Renal cortex interstitium (tissue), 15 donors: ENCODE results near the gene MROH7. TPM values are rescaled to one million over a fixed set of nuclear protein-coding genes. Genes with fewer than 3 reads are reported as not detected.

ENCODE experiments used
- DNase-seq, 11 donors: peaks; one replicate each; pipeline ENCODE4 v3.0.0-alpha.2; 2013; ENCODE audit warnings: low read depth in 9 of 11, low spot score in 4 of 11; ENCODE audit errors: extremely low read depth in 1 of 11
- long read RNA-seq, 16 experiments: transcript quantifications; one replicate each; lab custom pipeline, GENCODE V29; 2026
- polyA plus RNA-seq, 3 donors: library from polyadenylated mRNA; unstranded; fragments of 120-200 nt; gene quantifications; one replicate each; pipeline ENCODE4 v1.2.1, GENCODE V29; 2013; ENCODE audit not compliant: insufficient read length in 3 of 3

The MROH7 gene
- 10 to 100 TPM in 1 of 3 donors, 1 to 10 TPM in 2; 2.4 to 15.3 (median 7.5) TPM for polyA plus RNA-seq
- long read RNA-seq, donor 1: 0 reads
- long read RNA-seq, donor 2: 0 reads
- long read RNA-seq, donor 3: 0 reads
- long read RNA-seq, donor 4, partial matches to known transcripts: 0 of 1 reads
- long read RNA-seq, donor 4, other reads (novel, unspliced or antisense): 0 of 1 reads
- long read RNA-seq, donor 5: 0 reads
- long read RNA-seq, donor 6: 0 reads
- long read RNA-seq, donor 7: 0 reads
- long read RNA-seq, donor 8: 0 reads
- long read RNA-seq, donor 9: 0 reads
- long read RNA-seq, donor 10: 0 reads
- long read RNA-seq, donor 11: 0 reads
- long read RNA-seq, donor 12: 0 reads
- long read RNA-seq, donor 13: 0 reads
- long read RNA-seq, donor 14: 0 reads
- long read RNA-seq, donor 15: 0 reads
- long read RNA-seq, donor 16: 0 reads

DNA sequence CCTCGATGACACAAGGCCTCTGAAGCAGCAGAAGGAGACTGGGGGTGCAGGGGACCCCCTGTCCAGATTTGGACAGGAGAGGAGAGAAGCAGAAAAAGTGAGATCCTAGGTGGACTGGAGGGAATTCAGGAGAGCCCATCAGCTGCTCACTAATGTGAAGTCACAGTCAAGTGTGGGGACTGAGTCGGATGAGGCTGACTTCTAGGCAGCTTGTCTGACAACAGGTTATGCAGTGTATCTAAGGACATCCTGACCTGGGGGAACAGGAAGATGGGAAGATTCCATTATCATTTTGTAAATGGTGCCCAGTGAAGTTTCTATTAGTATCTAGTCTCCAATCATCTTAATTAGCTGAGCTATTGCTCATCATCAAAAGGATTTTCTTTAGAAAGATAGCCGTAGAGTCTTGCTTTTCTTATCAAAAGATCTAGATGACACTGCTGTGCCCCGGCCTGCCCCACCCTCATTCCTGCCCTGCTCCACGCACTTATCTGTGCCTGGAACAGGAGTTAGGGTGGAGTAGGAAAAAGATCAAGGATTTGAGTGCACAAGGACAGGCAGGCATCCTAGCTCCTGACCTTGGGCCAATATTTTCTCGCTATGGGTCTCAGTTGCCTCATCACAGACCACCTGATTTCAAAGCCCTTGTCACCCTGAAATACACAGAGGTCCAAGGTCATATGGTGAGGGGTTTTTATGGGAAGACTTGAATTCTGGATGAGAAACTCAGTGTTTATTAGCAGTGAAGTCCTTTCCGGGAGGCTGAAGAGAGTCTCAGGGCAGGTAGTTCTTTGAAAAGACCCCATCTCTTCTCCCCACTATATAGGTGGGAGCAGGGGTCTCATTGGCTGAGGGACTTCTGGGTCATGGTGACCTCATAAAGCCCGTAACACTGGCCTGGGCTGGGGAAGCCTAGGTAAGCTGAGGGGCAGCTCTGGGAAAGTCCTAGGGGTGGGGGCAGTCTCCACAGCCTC lies at the start of gene MROH7:
MROH7 (plus strand) TSS at position 924 of the 974 bp plus-strand sequence. CDS start 11,141 bp downstream, outside the sequence.
- no peak for DNase-seq

DNA sequence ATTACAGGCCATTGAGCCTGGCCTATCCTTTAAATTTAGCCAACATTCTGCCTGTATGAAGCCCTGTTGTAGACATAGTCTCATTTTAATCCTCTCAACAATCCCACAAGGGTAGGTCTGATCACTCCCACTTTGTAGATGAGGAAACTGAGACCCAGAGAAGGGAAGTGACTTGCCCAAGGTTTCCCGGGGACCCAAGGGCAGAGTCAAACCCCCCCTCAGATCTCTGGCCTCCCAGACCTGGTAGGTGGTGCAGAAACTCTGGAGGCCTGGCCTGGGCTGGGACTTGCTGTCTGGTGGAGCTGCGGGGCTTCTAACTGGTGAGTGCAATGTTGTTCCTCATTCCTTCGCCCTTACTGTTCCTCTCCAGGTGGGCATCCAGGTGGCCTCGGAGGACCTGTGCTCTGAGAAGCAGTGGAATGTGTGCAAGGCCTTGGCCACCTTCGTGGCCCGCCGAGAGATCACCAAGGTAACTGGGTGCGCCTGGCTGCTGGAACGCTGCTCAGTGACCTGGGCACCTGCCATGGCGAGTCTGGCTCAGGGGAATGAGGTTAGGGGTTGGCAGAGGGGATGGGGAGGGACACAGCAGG lies 47.9 kb upstream of the MROH7 start:
- no peak for DNase-seq

DNA sequence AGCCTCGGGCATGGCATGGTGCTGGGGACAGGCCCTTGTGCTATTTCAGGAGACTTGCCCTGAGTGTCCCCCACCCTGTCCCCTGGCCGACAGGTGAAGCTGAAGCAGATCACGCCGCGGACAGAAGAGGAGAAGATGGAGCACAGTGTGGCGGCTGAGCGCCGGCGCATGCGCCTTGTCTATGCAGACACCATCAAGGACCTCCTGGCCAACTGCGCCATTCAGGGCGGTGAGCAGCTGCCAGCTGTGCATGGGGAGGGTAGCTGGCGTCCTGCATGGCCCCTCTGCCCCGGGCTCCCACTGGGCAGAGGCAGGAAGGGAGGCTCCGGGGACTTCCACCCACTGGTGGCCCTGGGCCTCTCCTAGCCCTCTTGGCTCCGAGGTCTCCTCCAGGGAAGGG lies 47.1 kb upstream of the MROH7 start:
- no peak for DNase-seq

DNA sequence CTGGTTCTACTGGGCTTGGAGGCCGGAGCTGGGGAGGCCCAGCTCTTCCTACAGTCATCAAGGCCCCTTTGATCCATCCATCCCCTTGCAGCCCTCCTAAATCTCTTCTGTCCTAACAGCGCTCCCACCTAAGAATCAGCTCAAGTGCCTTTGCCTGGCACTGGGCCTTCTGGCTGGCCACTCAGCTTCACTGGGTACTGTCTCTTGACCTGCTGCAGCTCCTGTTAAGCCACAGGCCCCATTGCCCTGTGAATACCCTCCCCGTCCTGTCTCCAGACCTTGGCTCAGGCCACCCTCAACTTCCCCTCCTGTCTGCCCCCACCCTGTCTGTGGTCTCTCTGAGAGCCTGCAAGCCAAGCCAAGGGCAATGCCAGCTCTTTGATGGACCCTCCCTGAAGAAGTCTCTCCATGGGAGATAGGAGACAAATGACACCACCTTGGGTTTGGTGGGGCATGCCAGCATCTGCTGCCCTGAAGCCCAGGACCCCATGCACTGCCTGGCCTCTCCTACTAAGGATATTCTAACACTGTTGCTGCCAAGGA lies 45.6 kb upstream of the MROH7 start:
- no peak for DNase-seq

DNA sequence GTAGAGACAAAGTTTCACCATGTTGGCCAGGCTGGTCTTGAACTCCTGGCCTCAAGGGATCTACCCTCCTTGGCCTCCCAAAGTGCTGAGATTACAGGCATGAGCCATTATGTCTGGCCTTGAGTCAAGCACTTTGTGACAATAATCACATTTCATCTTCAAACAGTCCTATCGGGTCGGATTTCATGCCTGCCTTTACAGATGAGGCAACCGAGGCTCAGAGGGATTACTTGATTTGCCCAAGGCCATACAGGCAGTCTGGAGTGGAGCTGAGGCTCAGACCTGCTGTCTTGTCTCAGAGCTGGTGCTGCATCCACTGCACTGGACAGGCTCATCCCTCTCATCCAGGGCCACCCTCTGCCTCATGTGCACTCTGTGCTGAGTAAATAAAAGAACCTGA lies 44.8 kb upstream of the MROH7 start:
- no peak for DNase-seq

DNA sequence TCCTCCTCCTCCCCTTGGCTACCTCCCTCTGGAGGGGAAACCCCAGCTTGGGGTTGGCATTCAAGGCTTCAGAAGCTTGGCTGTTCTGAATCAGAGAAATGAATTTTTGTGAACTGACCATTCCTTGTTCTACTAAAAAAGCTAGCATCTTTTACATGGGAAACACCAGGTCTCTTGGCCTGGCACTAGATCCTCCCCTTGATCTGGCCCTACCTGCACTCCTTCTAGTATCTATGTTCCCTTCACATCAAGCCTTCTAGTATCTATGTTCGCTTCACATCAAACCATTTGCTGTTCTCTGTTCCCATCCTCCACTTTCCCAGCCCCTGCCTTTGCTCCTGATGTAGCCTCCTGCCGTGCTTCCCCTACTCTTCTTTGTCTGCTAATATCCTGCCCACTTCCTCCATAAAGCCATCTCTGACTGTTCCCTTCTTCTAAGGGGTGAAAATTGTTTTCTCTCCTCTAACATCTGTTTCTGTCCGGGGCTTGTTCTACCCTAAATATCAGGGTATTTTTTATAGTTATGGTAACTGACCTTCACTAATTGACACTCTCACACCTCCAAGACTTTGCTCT lies 44.0 kb upstream of the MROH7 start:
- DNase-seq: no peak

DNA sequence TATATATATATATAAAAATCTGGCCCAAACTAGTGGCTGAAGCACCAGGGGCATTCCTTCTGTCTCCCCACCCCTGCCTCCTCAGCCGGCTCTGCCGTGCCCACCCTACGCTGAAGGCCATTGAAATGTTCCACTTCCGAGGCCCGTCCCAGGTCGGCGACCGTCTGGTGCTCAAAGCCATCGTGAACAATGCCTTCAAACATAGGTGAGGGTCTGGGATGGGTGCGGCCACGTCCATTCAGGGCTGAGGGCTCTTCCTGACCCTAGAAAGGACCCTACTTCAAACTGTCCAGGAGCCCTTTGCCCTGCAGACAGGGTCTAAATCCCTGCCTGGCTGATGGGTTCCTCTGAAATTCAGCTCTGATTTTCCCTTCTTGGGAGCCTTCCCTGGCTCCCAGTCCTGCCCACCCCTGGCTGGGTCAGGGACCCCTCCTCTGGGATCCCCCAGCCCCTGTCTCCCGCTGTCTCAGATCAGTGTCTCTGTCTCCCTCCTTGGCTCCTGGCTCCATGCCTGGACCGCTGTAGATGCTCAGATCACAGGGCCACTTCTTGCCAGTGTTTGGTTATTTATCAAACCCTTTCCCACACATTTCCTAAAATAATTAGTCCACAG lies 42.3 kb upstream of the MROH7 start:
- no peak for DNase-seq

DNA sequence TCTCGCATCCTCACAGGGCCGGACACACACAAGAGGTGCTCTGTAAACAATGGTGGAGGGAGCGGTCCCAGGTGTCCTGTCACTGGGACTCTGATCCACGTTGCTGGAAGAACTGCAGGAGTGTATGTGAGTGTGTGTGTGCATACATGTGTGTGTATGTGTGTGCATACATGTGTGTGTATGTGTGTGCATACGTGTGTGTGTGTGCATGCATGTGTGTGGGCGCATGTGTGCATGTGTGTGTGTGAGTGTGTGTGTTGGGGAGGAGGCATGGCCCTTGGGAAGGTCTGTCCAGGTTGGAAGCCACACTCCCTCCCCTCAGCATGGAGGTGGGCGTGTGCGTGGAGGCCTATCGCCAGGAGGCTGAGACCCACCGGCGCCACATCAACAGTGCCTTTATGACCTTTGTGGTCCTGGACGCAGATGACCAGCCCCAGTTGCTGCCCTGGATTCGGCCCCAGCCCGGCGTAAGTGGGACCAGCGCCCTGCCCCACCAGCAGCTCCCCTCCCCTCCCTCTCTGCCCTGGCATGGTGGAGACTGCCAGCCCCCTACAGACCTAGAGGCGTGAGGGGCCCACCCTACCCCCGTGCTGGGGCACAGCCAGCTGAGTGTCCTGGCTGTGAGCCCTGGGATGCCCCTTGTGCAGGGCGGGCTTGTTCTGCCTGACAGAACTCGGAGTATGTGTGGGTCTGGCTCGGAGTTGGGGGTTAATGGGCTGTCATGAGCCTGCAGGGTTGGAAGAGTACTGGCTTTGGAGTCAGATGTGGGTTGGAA lies 40.5 kb upstream of the MROH7 start:
- peak in 6 of 11 donors; percentile 34 to 59 (median 46) for DNase-seq

DNA sequence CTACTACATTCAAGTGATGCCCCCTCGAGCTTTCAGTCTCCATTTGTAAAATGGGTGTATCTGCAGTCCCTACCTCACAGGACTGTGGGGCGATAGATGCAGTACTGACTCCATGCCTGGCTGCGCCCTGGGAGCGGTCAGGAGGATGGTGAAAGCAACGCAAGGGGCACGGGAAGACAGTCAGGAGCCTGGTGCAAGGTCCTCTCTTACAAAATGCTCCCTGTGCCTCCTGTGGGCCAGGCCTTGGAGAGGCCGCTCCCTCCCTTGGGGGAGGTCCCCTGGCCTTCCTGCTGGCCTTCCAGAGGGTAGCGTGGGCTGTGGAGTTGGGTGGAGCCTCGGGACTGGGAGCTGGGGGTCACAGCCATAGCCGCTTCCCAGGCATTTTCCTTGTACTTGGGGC lies 39.9 kb upstream of the MROH7 start:
- DNase-seq: no peak

DNA sequence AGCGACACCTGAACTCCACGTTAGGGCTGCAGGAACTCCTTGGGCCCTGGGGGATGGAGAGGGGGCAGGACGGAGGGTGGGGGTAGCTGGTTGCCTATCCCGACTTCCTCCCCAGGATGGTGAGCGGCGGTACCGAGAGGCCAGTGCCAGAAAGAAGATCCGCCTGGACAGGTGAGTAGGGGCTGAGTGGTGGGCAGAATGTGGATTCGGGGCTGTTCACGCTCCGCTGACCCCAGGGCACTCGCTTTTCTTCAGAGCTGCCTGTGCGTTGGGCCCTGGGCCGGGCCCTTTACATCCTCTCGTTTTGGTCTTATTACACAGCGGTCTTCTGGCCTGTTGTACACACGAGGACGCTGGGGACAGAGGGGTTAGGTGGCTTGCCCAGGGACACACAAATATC lies 39.0 kb upstream of the MROH7 start:
- DNase-seq: no peak

DNA sequence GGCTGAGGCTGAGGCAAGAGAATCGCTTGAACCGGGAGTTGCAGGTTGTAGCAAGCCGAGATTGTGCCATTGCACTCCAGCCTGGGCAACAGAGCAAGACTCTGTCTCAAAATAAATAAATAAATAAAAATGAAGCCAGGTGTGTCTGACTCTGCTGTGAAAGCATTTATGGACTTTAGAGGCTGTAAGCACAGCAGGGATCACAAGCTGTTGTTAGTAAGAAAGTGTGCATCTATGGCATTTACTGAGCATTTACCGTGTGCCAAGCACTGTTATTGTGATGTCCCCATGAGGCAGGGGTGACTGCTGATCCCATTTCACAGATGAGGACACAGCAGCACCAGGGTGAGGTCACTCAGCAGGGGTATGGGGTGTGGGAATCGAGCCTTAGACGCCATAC lies 38.3 kb upstream of the MROH7 start:
- DNase-seq: no peak

DNA sequence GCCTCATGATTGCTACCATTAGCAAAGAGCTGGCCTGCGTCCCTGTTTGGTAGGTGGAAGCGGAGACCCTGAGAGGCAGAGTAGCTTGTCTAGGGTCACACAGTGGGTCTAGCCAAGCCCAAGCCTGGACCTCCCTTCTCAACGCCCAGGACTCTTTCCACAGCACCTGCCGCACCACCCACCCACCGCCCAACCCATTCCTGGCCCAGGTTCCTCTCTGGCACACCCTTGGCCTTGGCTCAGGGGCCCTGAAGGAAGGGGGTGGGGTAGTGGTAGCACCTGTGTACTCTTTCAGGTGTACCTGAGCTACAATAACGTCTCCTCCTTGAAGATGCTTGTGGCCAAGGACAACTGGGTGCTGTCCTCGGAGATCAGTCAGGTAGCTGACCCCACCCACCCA lies 37.5 kb upstream of the MROH7 start:
- no peak for DNase-seq

DNA sequence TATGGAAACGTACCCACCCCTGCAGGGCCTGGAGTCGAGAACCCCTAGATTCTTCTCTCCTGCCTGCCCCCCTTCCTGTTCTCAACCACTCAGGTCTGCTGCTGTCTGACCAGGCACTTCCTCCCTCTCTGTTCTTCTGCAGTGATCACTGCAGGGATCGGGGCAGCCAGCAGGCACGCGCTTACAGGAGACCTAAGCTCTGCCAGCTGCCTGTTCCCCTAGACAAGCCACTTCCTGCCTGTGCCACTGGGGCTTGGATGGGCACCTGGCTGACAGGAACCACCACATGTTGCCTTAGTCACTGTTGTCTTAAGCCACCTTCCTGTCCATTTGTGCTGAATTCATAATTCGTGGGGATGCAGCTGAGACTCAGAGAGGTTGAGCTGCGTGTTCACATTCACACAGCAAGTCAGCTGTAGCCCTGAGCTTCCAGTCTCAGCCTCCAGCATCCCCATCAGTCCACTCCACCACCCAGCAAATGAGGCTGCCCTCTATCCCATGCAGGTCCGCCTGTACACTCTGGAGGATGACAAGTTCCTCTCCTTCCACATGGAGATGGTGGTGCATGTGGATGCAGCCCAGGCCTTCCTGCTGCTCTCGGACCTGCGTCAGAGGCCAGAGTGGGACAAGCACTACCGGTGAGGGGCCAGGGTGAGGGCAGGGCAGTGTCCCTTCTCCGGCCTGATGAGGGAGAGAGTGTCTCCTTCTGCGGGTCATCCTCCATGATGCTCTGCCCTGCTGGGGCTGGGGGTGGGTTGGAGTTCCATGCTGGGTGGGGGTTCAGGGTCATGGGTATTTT lies 36.8 kb upstream of the MROH7 start:
- DNase-seq: no peak

DNA sequence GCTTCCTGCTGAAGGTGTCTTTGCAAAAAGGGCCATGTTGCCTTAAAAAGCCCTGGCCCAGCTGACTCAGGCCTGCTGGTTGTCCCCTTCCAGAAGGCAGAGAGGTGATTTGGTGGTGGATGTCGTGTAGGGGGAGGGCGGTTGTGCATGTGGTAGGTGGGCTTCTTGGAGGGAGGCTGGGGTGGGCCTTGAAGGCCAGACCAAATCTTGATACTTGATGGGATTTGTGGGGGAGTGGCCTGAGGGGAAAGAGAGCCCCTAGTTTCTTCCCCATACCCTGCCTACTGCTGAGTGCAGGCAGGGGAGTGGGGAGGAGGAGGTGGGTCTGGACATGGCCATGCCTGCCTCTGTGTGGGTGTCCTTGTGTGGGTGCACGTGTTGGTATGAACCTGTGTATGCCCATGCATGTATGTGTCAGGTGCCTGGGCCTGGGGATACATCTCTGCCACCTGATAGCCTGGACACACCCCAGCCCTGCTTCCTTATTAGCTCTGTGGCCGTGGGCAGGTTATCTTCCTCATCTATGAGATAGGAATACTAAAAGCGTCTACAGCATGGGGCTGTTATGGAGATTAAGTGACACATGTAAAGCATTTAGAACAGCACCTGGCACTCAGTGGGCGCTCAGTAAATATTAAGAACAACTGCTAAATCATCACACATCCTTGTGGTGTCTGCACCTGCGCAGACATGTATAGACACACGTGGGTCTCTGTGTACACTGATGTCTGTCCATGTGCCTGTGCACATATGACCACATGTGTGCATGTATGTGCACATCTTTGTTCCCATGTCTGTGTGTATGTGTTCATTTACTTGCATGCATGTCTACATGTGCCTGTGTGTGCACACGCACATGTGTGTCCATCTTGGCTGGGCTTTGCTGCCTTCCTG lies 35.2 kb upstream of the MROH7 start:
- DNase-seq: no peak

DNA sequence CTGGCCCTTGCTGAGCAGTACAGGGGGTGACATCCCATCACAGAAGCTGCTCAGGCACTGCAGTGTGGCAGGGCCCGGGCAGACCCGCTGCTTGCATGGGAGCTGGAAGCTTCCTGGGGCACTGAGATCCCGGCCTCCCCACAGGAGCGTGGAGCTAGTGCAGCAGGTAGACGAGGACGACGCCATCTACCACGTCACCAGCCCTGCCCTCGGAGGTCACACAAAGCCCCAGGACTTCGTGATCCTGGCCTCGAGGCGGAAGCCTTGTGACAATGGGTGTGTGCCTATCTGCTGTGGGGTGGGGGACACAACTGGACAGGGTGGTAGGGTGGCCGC lies 34.6 kb upstream of the MROH7 start:
- DNase-seq: no peak

DNA sequence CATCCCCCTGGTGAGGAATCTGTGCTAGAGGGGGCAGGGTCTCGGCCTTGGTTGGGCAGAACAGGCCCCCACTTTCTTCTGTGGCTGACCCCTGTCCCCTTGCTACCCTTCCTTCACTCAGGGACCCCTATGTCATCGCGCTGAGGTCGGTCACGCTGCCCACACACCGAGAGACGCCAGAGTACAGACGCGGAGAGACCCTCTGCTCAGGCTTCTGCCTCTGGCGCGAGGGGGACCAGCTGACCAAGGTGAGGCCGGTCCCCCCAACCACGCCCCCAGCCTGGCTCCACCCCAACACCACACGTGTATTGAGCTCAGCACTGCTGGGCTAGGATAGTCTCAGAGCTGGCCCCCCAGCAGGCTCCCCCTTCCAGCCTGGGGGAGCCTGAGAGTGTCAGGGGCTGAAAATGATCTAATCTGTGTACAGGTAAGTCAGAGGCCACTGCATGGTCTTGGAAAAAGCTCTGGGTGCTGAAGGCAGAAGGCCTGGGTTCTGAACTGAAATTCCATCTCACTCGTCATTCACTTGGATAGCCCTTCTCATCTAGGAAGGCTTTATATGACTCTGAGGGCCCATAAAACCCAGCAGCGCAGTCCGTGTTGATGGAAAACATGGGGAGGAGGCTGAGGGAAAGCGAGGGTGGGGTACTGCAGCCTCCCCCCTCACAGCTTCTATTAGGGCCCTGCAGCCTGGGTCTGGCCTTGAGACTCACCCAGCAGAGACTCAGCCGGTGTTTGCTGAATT lies 33.6 kb upstream of the MROH7 start:
- DNase-seq: no peak
